ENCODE measurements around the gene SEC24A. TPM values are rescaled to one million over a fixed set of nuclear protein-coding genes. Genes with fewer than 3 reads are reported as not detected.
A peak's percentile ranks its signal among the peaks of the same experiment; 100 is the strongest.
"Not testable (repeated sequence)": the region's sequence is repeated elsewhere in the genome, so short reads cannot be mapped to it uniquely, and the experiment has no call there.

The SEC24A gene
- 48.1 to 50.7 TPM (median 48.2 TPM) in 3 replicates for total RNA-seq
- long read RNA-seq, full-length matches to known transcripts, result 56 of 72 reads
- long read RNA-seq, partial matches to known transcripts, result 5 of 72 reads
- long read RNA-seq, other reads (novel, unspliced or antisense), result 11 of 72 reads

GRCh38 chr5:134648425-134649162, at the start of gene SEC24A:
Gene SEC24A, plus strand, starts transcription at chr5:134648785. Its CDS starts 292 bp downstream, at chr5:134649077.
- no peak for TF ChIP-seq CTCF (IDR thresholded peaks at IDR 0.05)
- no peaks in the 10 kb centered on the region for H3K27me3 Mint-ChIP-seq (ENCODE audit: low read depth)
- H3K36me3 Mint-ChIP-seq (ENCODE audit: low read depth), result peaks cover 4% of the 10 kb centered on the region
- H3K27ac Mint-ChIP-seq (ENCODE audit: unreplicated experiment), result peak within 1 kb of the TSS; percentile 99
- DNase-seq (ENCODE audit: low spot score), result peak; percentile 97
- peak within 1 kb of the TSS; percentile 90 for H3K4me3 Mint-ChIP-seq (ENCODE audit: unreplicated experiment)
- no peaks in the 10 kb centered on the region for H3K9me3 Mint-ChIP-seq (ENCODE audit: low read depth)
- H3K4me1 Mint-ChIP-seq (ENCODE audit: low read depth), result peaks cover 31% of the 10 kb centered on the region

GRCh38 chr5:134599820-134600219, 48.8 kb upstream of the SEC24A start:
- H3K4me3 Mint-ChIP-seq (ENCODE audit: unreplicated experiment); H3K9me3 Mint-ChIP-seq (ENCODE audit: low read depth); DNase-seq (ENCODE audit: low spot score); H3K27ac Mint-ChIP-seq (ENCODE audit: unreplicated experiment); H3K27me3 Mint-ChIP-seq (ENCODE audit: low read depth); H3K36me3 Mint-ChIP-seq (ENCODE audit: low read depth): not testable (repeated sequence)
- peaks cover 32% of the 10 kb centered on the region for H3K4me1 Mint-ChIP-seq (ENCODE audit: low read depth)

- H3K27ac Mint-ChIP-seq (ENCODE audit: unreplicated experiment), result peak overlapping the region; percentile 84
- peaks cover 32% of the 10 kb centered on the region for H3K4me1 Mint-ChIP-seq (ENCODE audit: low read depth)
- H3K4me3 Mint-ChIP-seq (ENCODE audit: unreplicated experiment), result no peak overlapping the region
- DNase-seq (ENCODE audit: low spot score), result no peak
- no peak for TF ChIP-seq CTCF (IDR thresholded peaks at IDR 0.05)
- peaks cover 2% of the 10 kb centered on the region for H3K36me3 Mint-ChIP-seq (ENCODE audit: low read depth)
- H3K27me3 Mint-ChIP-seq (ENCODE audit: low read depth), result no peaks in the 10 kb centered on the region
- no peaks in the 10 kb centered on the region for H3K9me3 Mint-ChIP-seq (ENCODE audit: low read depth)
Measured at GRCh38 chr5:134600600-134600999, 48.0 kb upstream of the SEC24A start.

GRCh38 chr5:134603059-134603458, 45.5 kb upstream of the SEC24A start:
- no peaks in the 10 kb centered on the region for H3K27me3 Mint-ChIP-seq (ENCODE audit: low read depth)
- peaks cover 9% of the 10 kb centered on the region for H3K36me3 Mint-ChIP-seq (ENCODE audit: low read depth)
- no peak for TF ChIP-seq CTCF (IDR thresholded peaks at IDR 0.05)
- H3K27ac Mint-ChIP-seq (ENCODE audit: unreplicated experiment), result peak overlapping the region; percentile 83
- H3K4me1 Mint-ChIP-seq (ENCODE audit: low read depth), result peaks cover 32% of the 10 kb centered on the region
- H3K4me3 Mint-ChIP-seq (ENCODE audit: unreplicated experiment), result no peak overlapping the region
- no peak for DNase-seq (ENCODE audit: low spot score)
- no peaks in the 10 kb centered on the region for H3K9me3 Mint-ChIP-seq (ENCODE audit: low read depth)

- H3K9me3 Mint-ChIP-seq (ENCODE audit: low read depth), result no peaks in the 10 kb centered on the region
- no peak for TF ChIP-seq CTCF (IDR thresholded peaks at IDR 0.05)
- H3K4me3 Mint-ChIP-seq (ENCODE audit: unreplicated experiment), result no peak overlapping the region
- H3K4me1 Mint-ChIP-seq (ENCODE audit: low read depth), result peaks cover 44% of the 10 kb centered on the region
- peaks cover 19% of the 10 kb centered on the region for H3K36me3 Mint-ChIP-seq (ENCODE audit: low read depth)
- H3K27ac Mint-ChIP-seq (ENCODE audit: unreplicated experiment), result no peak overlapping the region
- H3K27me3 Mint-ChIP-seq (ENCODE audit: low read depth), result no peaks in the 10 kb centered on the region
- no peak for DNase-seq (ENCODE audit: low spot score)
Measured at GRCh38 chr5:134604908-134605307, 43.7 kb upstream of the SEC24A start.

- Mint-ChIP-seq H3K4me1 (ENCODE audit: low read depth) (peaks cover 37% of the 10 kb centered on the region), H3K9me3 (ENCODE audit: low read depth) (no peaks in the 10 kb centered on the region), H3K27ac (ENCODE audit: unreplicated experiment) (no peak overlapping the region), H3K27me3 (ENCODE audit: low read depth) (no peaks in the 10 kb centered on the region), H3K36me3 (ENCODE audit: low read depth) (peaks cover 24% of the 10 kb centered on the region), H3K4me3 (ENCODE audit: unreplicated experiment) (no peak overlapping the region)
- TF ChIP-seq CTCF (IDR thresholded peaks at IDR 0.05), result no peak
- no peak for DNase-seq (ENCODE audit: low spot score)
Measured at GRCh38 chr5:134606726-134607125, 41.9 kb upstream of the SEC24A start.

Data from chondrocyte (in vitro differentiated cells).